NCI-H82 treated with DMSO at 0.1 percent for 48 hours (cell line): ENCODE measurements around the gene ZNF670.
"Not testable (repeated sequence)": the region's sequence is repeated elsewhere in the genome, so short reads cannot be mapped to it uniquely, and the experiment has no call there.

ENCODE experiments used
- DNase-seq: peaks from one replicate; lab custom pipeline; 2025; ENCODE audit not compliant: unreplicated experiment; lab: John Stamatoyannopoulos, UW

ZNF670 gene

DNA sequence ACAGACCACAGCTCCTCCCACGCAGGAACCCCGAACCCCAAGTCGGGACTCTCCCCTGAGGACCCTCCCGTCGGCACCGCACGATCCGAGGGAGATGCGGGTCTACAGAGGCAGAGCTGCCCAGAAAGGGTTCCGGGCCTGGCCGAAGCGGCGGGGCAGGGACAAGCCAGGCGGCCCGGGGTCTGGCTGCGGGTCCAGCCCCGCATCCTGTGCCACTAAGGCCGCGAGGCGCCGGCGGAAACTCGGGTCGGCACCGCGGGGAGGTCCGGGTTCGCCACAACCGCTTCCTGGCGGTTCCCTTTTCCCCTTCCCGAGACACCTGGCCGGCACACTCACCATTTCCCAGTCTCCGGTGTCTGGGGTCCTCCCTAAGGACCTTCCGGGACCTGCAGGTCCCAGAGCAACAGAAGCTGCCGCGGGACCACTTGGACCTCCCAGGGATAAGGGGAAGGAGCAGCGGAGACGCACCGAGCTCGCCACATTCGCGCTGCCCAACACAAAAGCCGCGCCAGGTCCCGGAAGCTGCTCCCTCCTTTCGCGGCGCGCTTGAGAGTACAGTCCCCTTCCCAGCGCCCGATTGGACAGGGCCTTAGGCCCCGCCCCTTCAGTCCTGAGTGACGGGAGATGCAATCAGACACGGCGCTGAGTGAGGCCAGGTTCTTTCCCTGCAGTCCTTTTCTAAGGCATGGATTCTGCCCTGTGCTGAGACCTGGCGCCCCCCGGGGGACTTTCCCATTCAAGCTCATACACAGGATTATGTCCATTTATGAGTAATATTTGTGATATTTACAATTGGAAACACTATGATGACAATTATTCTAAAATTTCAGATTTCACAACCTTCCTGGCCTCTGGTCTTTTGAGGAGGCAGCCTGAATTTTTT lies at the start of gene ZNF670:
Gene ZNF670 (minus strand): TSS at position 554 of the 883 bp plus-strand sequence. CDS start 215 bp downstream, at position 339.
- peak; percentile 94 for DNase-seq

DNA sequence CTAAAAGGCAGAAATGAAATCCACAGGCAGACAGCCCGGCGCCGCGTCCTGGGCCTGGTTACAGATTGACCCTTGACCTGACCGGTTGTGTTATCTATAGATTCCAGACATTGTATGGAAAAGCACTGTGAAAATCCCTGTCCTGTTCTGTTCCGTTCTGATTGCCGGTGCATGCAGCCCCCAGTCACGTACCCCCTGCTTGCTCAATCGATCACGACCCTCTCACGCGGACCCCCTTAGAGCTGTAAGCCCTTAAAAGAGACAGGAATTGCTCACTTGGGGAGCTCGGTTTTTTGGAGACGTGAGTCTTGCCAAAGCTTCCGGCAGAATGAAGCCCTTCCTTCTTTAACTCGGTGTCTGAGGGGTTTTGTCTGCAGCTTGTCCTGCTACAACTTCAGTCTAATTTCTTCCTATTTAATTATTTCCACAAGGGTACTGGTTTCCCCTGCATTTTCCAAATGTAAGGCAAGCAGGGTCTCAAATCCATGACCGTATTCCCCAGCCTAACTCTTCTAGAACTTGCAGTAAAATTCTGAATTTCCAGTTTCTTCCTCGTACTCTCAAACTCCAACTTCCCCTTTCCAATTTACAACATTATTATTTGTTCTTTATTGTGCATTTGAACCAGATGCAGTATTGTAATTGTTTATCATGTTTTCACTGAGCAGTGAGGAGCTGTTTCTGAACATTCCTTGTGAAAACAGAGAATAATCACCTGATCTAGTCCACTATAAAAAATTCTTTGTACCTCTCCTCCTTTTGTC lies 49.1 kb upstream of the ZNF670 start:
- DNase-seq, result not testable (repeated sequence)

DNA sequence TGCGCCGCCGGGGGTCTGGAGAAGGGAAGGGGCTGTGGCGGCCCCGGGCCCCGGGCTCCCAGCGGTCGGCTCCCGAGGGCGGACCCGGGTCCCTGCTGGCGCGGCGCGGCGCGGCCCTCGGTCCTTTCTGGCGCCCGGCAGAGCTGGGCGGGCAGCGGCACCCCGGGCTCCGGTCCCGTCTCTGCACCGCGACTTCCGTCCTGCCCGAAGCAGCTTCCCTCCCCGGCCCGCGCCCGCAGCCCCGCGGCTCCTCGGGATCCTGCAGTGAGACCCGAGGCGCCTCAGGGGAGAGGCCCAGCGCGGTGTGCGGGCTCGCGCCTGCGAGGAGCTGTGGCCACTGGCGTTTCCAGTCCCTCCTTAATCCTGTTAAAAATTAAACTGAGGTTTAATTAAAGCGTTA lies 48.0 kb upstream of the ZNF670 start:
- DNase-seq, result not testable (repeated sequence)

DNA sequence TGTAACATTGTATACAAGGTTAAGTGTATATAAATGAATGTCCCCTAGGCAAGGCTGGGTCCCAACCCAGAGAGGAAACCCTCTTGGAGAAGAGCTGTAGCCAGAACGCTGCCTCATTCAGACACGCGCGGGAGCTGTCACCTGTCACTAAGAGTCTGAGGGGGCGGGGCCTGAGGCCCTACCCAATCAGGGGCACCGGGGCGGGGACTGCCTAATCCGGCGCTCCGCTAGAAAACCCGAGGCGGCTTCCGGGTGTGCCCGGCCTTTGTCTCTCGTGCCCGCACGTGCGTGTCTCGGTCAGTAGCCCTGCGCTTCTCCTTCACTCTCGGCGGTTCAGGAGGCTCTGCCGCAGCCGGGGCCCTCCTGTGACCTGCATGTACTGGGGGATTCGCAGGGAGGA lies 47.6 kb upstream of the ZNF670 start:
- not testable (repeated sequence) for DNase-seq

DNA sequence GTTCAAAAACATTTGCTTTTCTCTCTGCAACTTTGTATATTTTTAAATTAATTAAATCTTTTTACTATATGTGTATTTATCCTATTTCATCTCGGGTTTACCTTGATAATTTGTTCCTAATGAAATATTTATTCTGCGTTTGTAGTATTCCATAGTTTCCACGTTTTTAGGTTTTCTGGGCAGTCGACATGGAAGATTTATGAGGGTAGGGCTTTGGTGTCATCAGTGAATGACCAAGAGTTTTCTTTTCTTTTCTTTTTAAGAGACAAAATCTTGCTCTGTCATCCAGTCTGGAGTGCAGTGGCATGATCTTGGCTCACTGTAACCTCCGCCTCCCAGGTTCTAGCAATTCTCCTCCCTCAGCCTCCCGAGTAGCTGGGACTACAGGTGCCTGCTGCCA lies 42.8 kb upstream of the ZNF670 start:
- no peak for DNase-seq

DNA sequence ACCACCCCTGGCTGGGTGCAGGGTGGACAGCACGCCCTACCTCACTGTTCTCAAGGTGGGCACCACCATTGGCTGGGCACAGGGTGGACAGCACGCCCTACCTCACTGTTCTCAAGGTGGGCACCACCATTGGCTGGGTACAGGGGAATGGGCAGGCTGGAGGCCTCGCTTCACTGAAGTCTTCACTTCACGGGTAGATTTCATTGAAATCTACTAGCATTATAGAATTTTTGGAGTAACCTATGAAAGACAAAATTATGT lies 41.7 kb upstream of the ZNF670 start:
- not testable (repeated sequence) for DNase-seq

DNA sequence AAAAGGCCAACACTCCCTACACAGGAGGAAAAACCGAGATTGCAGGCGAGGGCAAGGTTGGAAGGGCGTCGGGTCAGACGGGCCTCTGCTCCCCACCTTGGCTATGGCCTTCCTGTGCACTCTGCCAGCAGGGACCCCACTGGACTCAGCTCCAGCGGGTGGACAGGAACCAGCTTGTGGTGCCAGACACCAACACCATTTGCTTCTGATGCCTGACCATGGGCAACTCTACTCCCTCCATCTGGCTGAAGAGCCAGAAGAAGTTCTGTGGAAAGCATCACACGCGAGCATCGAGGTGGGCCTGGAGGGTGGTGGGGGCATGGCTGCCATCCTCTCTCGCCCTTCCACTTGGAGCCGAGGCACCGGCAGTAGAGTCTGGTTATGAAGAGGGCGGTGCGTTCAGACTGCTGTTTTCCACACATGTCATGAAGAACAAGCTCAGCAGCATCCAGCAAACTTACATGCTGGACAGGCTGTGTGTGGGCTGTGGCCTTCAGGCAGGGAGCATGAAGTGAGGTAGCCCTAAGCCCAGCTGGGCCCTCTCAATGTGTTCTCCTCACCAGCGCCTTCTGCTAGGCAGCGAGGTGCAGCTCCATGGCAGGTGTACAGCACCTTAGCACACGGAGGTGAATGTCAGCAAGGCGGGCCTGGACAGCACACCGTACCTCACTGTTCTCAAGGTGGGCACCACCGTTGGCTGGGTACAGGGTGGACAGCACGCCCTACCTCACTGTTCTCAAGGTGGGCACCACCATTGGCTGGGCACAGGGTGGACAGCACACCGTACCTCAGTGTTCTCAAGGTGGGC lies 41.2 kb upstream of the ZNF670 start:
- DNase-seq, result no peak

DNA sequence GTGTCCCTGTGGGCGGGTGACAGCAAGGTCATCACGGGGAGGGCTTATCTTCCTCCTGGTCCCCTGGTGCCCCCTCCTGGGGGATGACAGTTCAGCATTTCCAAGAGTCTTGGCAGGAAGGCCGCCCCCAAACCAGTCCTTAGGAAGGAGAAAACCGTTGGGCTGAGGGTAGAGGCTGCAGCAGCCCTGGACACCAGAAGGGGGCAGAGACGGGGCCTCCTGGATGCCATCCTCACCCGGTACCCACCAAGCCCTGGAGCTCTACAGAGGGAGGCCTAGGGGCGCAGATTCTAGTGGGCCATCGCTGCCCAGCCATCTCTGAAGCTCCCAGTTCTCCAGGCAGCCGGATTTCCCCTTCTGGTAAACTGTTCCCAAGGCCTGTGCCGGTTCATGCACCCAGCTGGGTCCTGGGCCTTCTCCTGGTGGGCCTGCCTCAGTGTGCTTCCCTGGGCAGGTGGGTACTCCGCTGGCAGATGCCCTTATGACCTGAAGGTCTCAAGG lies 40.4 kb upstream of the ZNF670 start:
- no peak for DNase-seq

DNA sequence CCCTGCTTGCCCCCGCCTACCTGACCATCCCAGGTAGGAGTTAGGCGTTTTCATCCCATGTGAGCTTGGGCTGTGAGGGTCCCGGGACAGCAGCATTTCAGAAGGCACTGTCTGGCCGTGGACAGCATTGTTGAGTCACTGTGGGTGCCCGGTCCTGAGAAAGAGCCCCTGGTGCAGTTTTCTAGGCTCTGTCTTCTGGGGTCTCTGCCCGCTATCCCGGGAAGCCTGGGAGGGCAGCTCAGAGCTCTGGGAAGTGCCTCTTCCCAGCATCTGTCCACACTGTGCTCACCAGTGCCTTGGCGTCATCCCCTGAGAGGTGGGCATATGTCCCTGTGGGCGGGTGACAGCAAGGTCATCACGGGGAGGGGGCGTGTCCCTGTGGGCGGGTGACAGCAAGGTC lies 36.9 kb upstream of the ZNF670 start:
- no peak for DNase-seq

DNA sequence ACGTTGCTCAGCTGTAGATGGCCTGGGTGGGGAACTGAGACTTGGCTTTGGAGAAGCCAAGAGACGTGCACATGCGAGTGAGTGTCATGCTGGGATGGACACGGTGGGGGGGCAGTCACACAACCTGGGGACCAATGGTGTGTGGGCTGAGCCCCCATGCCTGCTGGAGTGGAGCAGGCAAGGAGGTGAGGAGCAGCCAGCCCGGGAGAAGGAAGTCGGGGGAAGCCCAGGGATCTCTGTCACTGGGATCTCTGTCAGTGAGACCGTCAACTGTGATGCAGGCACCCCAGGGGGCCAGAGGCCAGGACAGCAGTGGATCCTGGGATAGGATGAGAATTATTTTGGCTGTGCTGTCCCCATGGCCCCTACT lies 36.5 kb upstream of the ZNF670 start:
- no peak for DNase-seq

DNA sequence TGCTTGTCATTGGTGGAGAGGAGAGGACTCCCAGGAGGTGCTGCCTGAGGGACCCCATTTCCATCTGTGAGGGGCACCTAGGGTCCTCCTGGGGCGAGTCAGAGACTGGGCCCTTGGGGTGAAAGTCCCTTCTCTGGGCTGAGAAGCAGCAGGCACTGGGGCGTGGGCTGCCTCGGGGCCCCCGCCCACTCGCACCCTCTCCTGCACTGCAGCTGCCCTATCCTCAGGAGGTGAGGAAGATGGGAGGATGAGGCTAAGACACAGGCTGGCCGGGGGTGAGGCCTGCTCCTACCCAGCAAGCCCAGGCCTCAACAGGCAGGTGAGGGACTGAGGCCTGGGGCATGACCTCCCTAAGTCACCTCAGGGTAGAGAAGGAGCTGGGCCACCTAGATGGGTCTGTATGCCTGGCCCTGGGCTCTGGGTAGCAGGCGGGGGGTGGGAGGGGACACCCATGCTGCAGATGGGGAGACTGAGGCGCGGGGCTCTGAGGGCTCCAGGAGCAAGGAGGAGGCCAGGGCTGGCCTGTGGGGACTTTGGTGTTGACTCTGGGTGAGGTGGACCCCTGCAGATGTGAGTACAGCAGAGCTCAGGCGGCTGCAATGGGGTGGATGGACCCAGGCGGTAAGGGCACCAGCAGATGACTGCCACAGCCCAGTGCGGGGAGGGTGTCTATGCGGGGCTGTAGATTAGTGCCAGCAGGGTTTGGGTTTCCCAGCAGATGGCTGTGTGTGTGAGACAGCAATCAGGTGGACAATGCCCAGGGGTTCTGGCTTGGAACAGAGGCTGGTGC lies 35.9 kb upstream of the ZNF670 start:
- DNase-seq, result no peak

DNA sequence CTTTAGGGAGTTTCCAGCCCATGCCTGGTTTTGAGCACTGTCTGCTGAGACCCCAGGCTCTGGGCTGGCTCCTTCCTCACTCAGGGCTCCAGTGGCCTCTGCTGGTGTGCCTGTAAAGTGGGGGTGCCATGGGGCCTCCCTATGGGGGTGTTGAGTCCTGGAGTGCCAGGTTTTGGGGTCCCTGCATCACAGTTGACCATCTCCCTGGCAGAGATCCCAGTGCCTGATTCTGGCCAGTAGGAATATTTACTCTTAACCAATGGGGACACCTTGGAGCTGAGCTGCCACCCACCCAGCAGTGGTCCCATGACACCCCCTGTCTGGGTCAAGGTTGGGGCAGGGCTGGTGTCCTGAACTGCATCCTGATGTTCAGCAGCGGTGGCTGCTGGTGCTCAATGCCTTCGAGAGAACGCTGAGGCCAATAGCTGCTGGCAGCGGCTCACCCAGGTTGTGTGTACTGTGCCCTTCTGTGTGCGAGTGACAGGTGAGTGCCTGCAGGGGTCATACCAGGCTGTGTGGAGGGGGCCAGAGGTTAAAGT lies 35.2 kb upstream of the ZNF670 start:
- DNase-seq, result no peak

DNA sequence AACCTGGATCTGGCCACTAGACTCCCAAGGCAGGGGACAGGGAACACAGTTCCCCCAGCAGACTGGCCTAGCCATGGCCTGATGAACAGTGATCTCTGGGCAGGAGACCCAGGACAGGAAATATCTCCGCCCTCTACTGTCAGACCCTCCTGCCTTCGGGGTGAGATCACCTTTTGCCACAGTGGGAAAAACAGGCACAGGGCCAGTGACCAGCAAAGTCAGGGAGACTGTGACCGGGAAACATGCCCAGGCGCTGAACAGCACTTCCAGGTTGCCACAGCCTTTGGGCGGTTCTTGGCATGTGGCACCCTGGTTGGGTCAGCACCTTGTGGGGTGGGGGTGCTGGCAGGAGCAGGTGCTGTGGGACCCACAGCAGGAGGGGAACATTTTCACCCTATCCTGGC lies 34.5 kb upstream of the ZNF670 start:
- DNase-seq, result no peak

DNA sequence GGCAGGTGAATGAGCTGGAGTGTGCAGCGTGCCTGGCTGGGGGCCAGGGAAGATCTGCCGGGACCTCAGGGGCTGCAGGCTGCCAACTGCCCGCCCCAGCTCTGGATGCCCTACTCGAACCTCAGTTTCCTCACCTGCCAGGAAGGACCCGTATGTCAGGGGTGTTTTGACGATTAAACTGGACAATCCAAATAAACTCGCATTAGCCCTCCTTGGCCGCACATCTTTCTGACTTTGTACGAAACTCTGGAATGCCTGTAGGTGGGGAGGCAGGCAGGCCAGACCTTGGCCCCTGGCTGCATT lies 33.8 kb upstream of the ZNF670 start:
- DNase-seq, result no peak

DNA sequence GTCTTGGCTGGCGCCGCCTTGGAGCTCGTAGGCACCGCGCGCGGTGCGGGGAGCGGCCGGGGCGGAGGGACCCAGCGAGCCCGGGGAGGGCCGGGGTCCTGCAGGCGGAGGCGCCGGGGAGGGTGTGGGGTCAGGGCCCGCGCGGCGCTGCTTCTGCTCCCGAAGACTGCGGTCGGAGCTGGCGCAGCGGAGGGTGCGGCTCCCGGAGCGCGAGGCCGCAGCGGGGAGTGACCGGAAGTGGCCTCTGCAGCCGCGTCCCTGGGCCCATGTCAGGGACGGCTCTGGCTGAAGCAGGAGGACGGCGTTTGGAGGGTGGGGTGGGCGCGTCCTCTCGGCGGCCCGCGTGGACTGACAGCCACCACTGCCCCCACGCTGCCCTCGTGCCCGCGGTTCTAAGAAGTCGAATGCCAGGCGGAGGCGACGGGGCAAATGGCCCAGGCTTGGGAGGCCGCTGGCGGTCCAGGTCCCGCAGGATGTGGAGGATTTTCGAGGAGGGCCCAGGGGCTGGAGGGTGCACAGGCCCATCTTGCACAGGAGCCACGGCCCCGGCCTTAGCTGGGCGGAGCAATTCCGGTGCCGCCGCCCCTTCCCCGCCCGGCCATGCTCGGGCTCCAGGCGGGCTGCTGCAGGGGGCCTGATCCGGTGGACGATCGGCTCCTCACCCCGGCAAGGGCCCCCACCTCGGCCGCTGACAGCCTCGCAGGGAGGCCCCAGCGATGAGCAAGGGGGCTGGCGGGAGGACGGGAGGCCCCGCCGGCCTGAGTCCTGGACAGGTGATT lies 33.3 kb upstream of the ZNF670 start:
- no peak for DNase-seq

DNA sequence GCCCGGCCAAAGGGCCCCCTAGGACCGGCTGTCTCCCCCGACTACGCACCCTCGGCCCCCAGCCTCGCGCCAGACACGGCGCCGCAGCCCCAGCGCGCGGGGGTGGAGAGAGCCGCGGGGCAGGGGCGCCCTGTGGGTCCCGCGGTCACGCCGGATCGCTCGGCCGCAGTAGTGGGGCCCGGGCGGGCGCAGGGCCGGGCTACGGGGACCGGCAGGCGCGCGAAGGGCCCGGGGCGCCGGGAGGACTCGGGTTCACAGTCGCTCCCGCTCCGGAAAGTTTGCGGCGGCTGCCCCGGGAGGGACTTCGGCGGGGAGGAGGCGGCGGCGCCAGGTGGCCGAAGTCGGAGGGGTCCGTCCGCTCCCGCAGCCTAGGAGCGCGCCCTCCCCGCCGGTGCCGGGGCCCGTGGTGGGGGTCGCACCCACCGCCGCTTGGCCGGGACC lies 32.7 kb upstream of the ZNF670 start:
- no peak for DNase-seq

DNA sequence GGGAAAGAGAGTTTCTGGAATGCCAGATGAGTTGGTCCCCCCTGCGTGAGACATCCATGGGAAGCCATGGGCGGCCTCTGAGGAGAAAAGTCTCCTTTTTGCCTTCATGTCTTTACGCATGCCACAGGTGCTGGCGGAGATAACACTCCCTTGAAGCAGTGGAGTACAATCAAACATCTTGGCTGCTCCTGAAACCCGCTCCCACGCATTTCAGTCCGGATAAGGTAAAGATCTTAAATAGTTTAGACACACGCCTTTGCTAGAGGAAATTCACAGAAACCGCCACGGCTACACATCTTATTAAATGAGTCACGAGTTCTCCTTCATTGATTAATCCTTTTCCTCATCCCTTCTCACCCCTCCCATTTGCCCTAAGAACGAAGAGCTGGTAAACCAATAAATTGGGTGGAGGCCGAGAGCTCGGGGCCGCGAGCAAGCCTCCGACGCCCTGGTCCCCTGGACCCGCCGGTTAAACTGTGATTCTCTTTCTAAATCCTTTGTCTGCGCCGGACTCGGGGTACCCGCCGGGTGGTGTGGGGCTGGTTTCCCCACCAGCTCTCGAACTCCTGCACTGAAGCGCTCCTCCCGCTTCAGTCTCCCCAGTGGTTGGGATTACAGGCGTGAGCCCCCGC lies 32.1 kb upstream of the ZNF670 start:
- DNase-seq, result peak; percentile 61

DNA sequence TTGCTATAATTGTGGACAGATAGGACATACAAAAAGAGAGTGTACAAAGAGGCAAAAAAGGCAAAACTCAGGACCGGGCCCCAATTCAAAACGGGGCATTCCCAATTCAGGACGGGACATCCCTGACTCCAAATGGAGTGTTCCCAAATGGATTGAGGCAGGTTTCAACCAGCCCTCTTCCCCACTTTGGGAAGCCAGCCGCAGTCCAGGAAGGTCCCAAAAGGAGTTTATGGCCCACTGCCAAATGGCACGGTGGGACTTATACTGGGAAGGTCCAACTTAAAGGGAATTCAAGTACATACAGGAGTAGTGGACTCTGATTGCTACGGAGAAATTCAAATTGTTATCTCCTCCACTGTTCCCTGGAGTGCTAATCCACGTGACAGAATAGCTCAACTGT lies 29.1 kb upstream of the ZNF670 start:
- no peak for DNase-seq

DNA sequence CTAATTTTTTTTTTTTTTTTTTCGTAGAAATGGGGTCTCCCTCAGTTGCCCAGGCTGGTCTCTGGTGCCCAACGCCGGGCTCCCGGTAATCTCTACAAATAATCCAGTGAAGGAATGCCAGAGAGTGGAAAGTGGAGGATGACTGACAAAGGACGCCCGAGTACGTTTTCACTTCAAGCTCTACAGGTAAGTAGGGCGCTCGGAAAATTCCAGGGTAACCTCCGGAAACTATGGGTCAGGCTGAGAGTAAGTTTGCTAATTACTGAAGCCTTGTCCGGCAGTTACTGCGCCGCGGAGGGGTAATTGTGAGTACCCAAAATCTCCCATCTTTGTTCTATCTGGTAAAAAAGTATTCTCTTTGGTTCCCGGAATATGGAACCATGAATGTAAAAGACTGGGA lies 27.4 kb upstream of the ZNF670 start:
- no peak for DNase-seq
